Fibroblast of lung (primary cell): ENCODE results near the gene OR10A2.

Experiments used
- EZH2 ChIP-seq: IDR thresholded peaks from 2 replicates; pipeline ENCODE4 v1.5.1; 2012; ENCODE audit warnings: low read length, control low read depth, mild to moderate bottlenecking; ENCODE audit errors: missing control alignments
- TF ChIP-seq, protein P1 (sequence below), 2 donors: IDR thresholded peaks in 1 of 2; conservative IDR thresholded peaks in 1 of 2; 1 replicate in 1 of 2; 2 replicates in 1 of 2; pipeline ENCODE4 v1.5.1; 2011 to 2012; ENCODE audit warnings: low read length in 2 of 2, control low read depth in 1 of 2, inconsistent platforms in 1 of 2, low read depth in 1 of 2, mild to moderate bottlenecking in 1 of 2

DNA sequence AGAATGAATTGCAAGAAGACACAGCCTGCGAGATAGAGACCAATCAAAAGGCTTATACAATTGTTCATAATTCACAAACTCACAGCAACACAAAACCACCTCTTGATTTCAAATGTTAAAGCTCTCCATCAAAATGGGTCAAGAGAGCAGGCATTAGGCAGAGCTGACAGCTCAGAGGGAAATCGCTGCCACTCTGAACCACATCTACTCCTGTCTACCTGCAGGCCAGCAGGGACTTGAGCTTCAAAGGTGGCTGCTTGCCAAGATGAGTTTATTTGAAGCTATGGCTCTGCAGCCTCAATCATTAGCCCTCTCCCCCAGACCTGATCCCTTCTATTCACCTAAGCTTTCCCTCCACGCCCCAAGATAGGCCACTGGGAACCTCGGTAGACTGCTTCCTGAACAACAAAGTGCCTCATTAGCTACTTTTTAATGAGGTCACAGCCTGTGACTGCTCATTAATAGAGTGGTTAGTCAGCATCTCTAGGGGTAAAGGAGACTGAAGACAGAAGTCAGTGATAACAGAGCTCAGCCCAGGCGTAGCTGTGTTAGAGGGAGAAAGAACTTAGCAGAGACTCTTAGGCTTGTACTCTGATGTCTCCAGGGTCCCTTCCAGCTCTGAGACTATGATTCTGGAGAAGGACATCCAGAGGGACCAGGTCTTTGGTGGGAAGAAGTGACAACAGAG lies 38.6 kb upstream of the OR10A2 start:
- TF ChIP-seq, protein P1, sequence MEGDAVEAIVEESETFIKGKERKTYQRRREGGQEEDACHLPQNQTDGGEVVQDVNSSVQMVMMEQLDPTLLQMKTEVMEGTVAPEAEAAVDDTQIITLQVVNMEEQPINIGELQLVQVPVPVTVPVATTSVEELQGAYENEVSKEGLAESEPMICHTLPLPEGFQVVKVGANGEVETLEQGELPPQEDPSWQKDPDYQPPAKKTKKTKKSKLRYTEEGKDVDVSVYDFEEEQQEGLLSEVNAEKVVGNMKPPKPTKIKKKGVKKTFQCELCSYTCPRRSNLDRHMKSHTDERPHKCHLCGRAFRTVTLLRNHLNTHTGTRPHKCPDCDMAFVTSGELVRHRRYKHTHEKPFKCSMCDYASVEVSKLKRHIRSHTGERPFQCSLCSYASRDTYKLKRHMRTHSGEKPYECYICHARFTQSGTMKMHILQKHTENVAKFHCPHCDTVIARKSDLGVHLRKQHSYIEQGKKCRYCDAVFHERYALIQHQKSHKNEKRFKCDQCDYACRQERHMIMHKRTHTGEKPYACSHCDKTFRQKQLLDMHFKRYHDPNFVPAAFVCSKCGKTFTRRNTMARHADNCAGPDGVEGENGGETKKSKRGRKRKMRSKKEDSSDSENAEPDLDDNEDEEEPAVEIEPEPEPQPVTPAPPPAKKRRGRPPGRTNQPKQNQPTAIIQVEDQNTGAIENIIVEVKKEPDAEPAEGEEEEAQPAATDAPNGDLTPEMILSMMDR (conservative IDR thresholded peaks at IDR 0.05 in 1 of 2, IDR thresholded peaks at IDR 0.05 in 1 of 2; ENCODE audit: low read depth in 1 of 2, low read length in 2 of 2): no peak
- no peak for TF ChIP-seq EZH2
